B cell (primary cell): ENCODE data around the gene HMOX2.

Experiments
- EZH2 ChIP-seq: IDR thresholded peaks from 2 replicates; pipeline ENCODE4 v1.6.1; 2012; ENCODE audit warnings: borderline replicate concordance, low read depth, mild to moderate bottlenecking, moderate library complexity, low read length; ENCODE audit not compliant: insufficient read depth, poor library complexity, severe bottlenecking
- TF ChIP-seq, protein P1 (sequence below): fragments of 200-600 bp; IDR thresholded peaks from one replicate; pipeline ENCODE4 v1.8.0; 2022; ENCODE audit warnings: antibody characterized with exemption, mild to moderate bottlenecking

DNA sequence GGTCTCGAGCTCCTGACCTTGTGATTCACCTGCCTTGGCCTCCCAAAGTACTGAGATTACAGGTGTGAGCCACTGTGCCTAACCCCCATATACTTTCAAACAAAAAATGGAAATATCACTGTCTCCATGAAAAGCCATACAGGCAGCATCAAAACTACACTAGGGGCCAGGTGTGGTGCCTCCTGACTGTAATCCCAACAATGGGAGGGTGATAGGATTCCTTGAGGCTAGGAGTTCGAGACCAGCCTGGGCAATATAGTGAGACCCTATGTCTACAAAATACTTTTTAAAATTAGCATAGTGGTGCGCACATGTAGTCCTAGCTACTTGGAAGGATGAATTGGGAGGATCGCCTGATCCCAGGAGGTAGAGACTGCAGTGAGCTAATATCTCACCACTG lies 15.7 kb downstream of the HMOX2 start:
- TF ChIP-seq, protein P1, sequence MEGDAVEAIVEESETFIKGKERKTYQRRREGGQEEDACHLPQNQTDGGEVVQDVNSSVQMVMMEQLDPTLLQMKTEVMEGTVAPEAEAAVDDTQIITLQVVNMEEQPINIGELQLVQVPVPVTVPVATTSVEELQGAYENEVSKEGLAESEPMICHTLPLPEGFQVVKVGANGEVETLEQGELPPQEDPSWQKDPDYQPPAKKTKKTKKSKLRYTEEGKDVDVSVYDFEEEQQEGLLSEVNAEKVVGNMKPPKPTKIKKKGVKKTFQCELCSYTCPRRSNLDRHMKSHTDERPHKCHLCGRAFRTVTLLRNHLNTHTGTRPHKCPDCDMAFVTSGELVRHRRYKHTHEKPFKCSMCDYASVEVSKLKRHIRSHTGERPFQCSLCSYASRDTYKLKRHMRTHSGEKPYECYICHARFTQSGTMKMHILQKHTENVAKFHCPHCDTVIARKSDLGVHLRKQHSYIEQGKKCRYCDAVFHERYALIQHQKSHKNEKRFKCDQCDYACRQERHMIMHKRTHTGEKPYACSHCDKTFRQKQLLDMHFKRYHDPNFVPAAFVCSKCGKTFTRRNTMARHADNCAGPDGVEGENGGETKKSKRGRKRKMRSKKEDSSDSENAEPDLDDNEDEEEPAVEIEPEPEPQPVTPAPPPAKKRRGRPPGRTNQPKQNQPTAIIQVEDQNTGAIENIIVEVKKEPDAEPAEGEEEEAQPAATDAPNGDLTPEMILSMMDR = no peak
- TF ChIP-seq EZH2 = no peak
